ENCODE data around the gene CERS6.

Gene CERS6

GRCh38 chr2:168740788-168741187, 284.7 kb downstream of the CERS6 start:
- no peak for DNase-seq (ENCODE audit: low read depth, low spot score)
- ChIA-PET POLR2A (no interaction called here), CTCF (interaction anchor here (1.4 kb wide), 1 partner anchor 14 kb away, joined by 3 read pairs; no protein-coding TSS in a partner anchor)
- TF ChIP-seq CTCF (IDR thresholded peaks at IDR 0.05; ENCODE audit: insufficient read depth, low read length, missing control alignments), result no peak
- H3K4me3 ChIP-seq (ENCODE audit: low read depth, low read length), result no peak overlapping the region

- H3K4me3 ChIP-seq (ENCODE audit: low read depth, low read length), result no peak overlapping the region
- ChIA-PET POLR2A (no interaction called here), CTCF (interaction anchor here (1.4 kb wide), 1 partner anchor 12 kb away, joined by 3 read pairs; no protein-coding TSS in a partner anchor)
- no peak for TF ChIP-seq CTCF (IDR thresholded peaks at IDR 0.05; ENCODE audit: insufficient read depth, low read length, missing control alignments)
- DNase-seq (ENCODE audit: low read depth, low spot score), result no peak
These were observed 286.3 kb downstream of the CERS6 start for GRCh38 chr2:168742258-168742932.

- CTCF ChIA-PET, result interaction anchor here (0.7 to 1.3 kb wide), 4 partner anchors 13 to 398 kb away, joined by 3 read pairs; no protein-coding TSS in a partner anchor
- POLR2A ChIA-PET, result no interaction called here
- H3K4me3 ChIP-seq (ENCODE audit: low read depth, low read length), result no peak overlapping the region
- no peak for TF ChIP-seq CTCF (IDR thresholded peaks at IDR 0.05; ENCODE audit: insufficient read depth, low read length, missing control alignments)
- DNase-seq (ENCODE audit: low read depth, low spot score), result no peak
These were observed 288.8 kb downstream of the CERS6 start for GRCh38 chr2:168744844-168745243.

GRCh38 chr2:168748461-168748860, 292.4 kb downstream of the CERS6 start:
- ChIA-PET CTCF (interaction anchor here (1.2 to 1.4 kb wide), 3 partner anchors 11 to 402 kb away, joined by 4 read pairs; no protein-coding TSS in a partner anchor), POLR2A (no interaction called here)
- no peak for TF ChIP-seq CTCF (IDR thresholded peaks at IDR 0.05; ENCODE audit: insufficient read depth, low read length, missing control alignments)
- no peak overlapping the region for H3K4me3 ChIP-seq (ENCODE audit: low read depth, low read length)
- no peak for DNase-seq (ENCODE audit: low read depth, low spot score)

- POLR2A ChIA-PET, result no interaction called here
- CTCF ChIA-PET, result interaction anchor here (1.1 to 2.3 kb wide), 4 partner anchors 10 to 402 kb away, joined by 4 to 6 read pairs (median 5); no protein-coding TSS in a partner anchor
- no peak for TF ChIP-seq CTCF (IDR thresholded peaks at IDR 0.05; ENCODE audit: insufficient read depth, low read length, missing control alignments)
- H3K4me3 ChIP-seq (ENCODE audit: low read depth, low read length), result no peak overlapping the region
- no peak for DNase-seq (ENCODE audit: low read depth, low spot score)
These were observed 293.2 kb downstream of the CERS6 start for GRCh38 chr2:168749297-168749696.

GRCh38 chr2:168751104-168751740, 295.1 kb downstream of the CERS6 start:
- no peak for DNase-seq (ENCODE audit: low read depth, low spot score)
- CTCF ChIA-PET, result interaction anchor here (2.3 kb wide), 1 partner anchor 403 kb away, joined by 6 read pairs; no protein-coding TSS in a partner anchor
- POLR2A ChIA-PET, result no interaction called here
- H3K4me3 ChIP-seq (ENCODE audit: low read depth, low read length), result no peak overlapping the region
- no peak for TF ChIP-seq CTCF (IDR thresholded peaks at IDR 0.05; ENCODE audit: insufficient read depth, low read length, missing control alignments)
